Measurements from ENCODE around the gene FNDC3B.

FNDC3B gene

DNA sequence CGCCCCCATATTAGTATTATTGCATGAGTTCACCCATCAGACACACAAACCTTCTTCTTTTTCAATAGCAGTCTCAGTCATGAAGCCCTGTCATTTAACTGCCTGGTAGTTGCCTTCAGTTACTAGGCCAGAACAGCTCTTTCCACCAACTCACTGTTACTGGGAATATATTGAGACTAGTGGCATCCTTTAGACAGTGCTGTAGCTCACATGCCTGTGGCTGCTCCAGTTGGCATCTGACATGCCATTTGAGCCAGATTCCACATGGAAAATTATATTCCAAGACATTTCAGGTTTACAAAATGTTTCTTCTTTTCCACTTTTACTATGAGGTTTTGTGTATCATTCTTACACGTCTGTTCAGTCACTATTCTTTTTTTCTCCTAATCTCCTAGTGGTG, 262.8 kb downstream of the FNDC3B start:
- DNase-seq = no peak

DNA sequence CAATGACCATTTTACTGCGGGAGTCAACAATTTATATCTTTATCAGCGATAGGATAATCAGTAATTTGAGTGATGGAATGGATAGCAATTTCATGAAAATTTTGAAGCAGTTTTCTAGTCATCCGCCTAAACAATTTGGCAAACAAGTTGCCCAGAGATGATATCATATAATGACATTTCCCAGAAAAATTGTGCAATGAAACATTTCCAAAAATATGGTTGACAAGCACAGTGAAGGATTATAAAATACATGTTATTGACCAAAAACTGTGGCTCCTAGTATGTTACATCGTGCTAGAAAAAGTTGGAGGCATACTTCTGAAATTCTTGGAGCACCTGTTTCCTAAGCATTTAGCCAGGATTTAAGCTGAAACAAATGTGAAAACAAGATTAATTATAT, 263.8 kb downstream of the FNDC3B start:
- no peak for DNase-seq

DNA sequence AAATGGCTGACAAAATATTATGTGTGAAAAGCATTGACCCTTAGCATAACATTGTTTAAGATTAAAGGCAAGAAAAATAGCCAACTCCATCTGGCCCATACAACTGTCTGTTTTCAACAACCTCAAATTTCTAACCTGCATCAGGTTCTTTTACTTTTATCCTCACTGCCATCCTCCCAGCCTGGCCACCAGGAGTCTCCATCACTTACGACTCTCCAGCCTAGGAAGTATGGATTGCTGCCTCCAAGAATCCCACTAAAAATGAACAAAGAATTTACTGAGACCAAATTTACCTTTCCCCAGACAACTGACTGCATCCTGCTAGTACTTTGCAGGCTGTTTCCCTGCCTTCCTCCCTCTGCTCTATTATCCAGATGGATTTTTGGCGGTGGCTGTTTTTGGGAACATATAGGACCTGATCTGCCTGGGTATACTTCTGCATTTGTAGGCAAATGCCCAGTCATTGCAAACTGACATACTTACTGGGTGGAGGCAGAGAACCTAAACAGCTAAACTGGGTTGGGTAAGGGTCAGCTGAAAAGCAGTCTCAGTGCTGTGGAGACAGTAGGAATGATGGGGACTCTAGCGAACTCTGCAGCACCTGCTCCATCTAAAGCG, 264.7 kb downstream of the FNDC3B start:
- no peak for DNase-seq

DNA sequence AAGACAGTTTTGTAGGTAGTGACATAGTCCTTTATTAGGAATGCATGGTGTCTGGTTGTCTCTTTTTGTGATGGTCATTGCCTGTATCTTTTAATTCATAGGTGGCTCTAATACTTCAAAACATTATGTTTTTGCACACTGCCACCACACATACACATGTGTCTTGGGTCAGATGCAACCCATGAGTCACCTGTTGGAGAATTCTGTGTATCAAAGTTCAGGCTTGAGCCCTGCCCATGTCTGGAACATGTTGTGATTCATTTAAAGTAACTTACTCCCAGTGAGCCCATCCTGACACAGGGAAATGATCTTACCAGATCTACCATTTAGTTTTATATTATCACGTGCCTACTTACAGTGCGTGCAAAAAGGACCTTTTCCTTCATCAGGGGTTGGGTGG, 266.2 kb downstream of the FNDC3B start:
- DNase-seq = no peak

GRCh38 chr3:172305974-172306373, 266.6 kb downstream of the FNDC3B start:
- DNase-seq = no peak

GRCh38 chr3:172307141-172307560, 267.8 kb downstream of the FNDC3B start:
- no peak for DNase-seq

- DNase-seq = no peak
Observed at GRCh38 chr3:172309059-172309458, 269.7 kb downstream of the FNDC3B start.

GRCh38 chr3:172309741-172310427, 270.5 kb downstream of the FNDC3B start:
- no peak for DNase-seq

DNA sequence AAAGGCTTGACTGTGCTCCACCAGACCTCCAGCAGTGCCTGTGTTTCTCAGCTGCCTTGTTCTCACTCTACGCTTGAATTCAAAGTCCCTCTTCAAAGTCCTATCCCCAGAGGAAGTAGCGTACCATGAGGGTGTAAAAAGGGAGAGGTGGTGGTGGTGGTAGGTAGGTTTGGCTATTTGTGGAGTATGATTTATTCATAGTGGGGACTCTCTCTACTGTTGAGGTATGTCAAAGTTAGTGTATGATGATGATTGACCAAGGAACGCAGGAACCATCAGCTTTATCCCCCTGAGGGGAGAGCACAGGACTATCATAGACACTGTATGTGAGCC, 271.0 kb downstream of the FNDC3B start:
- DNase-seq = no peak

GRCh38 chr3:172311217-172311616, 271.8 kb downstream of the FNDC3B start:
- no peak for DNase-seq

DNA sequence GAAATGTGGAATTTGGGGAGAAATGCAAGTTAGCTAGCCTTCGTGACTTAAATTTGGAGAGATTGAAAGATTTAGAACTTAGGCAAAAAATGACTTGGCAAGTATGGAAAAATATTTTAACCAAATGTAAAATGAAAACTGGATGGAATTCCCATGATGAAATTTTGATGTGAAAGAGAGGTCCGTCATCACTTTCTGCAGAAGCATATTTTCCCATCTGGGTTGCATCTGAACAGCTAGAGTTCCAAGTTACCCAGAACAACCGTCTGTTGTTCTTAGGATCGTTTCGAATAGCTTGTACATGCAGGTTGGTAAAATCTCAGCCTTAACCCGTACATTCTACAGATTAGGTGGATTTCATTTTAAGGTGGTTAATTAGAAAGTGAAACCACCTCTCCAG, 272.6 kb downstream of the FNDC3B start:
- DNase-seq = no peak

DNA sequence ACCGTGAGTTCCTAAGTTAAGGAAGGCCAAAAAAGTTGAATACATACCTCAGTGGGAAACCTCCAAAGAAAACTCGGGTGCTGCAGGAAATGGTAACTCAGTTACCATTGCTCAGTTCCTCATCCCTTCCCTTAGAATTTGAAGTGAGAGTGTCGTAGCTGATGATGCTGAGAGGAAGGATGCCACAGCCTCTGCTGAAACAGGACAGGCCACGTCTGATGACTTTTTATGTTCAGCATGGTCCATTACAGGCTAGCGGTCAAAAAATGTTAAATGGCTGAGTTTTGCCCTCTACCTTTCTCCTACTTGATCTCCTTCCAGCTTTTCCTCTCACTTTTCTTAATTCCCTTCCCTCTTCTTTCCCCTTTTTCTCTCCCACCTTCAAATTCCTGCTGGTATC, 273.3 kb downstream of the FNDC3B start:
- DNase-seq = no peak

- no peak for DNase-seq
Observed at GRCh38 chr3:172313671-172314070, 274.3 kb downstream of the FNDC3B start.

GRCh38 chr3:172314591-172315160, 275.3 kb downstream of the FNDC3B start:
- no peak for DNase-seq

DNA sequence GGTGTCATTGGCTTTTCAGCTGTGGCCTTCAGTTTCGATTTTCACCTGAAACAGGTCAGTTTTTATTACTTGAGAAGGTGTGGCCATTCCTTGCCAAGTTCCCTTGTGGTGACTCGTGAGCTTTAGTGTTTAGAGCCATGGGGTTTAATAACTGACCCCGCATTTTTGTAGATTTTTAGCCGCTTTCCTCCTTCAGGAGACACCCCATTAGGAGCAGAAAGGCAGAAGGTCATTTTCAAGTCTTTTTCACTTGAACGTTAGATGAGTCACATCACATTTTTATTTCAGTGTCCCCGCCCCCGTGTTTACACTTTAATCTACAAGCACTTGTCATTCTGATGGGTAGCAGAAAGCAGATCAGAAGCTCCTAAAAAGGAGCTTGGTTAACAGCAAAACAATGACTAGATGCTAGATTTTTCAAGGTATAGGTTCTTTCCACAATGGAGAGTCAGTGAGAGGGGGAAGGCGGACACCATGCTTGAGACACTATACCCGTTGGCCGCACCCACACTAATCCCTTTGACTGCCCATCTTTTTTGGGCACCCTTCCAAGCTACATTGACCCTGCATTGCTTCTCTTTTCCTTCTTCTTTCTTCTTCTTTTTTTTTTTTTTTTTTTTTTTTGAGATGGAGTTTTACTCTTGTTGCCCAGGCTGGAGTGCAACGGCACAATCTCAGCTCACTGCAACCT, 276.2 kb downstream of the FNDC3B start:
- no peak for DNase-seq

GRCh38 chr3:172316758-172317157, 277.4 kb downstream of the FNDC3B start:
- DNase-seq = no peak

GRCh38 chr3:172317481-172317880, 278.1 kb downstream of the FNDC3B start:
- no peak for DNase-seq

DNA sequence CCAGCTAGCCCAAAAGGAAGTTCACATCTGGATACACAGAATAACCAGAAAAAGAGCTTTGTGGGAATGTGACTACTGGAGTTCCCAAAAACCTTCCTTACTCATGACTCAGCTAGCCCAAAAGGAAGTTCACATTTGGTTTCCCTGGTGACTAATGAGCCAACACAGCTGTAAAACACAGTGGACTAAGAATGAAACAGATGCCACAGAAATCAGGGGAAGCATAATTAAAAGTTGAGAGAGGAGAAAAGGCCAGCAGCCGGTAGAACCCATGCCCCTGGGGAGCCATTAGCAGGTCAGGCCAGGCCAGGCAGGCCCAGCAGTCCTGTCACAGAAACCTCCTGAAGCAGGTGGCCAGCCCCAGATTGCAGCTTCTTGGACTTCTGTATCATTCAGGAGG, 278.6 kb downstream of the FNDC3B start:
- DNase-seq = no peak

GRCh38 chr3:172319595-172319994, 280.2 kb downstream of the FNDC3B start:
- no peak for DNase-seq

- no peak for DNase-seq
Observed at GRCh38 chr3:172320468-172320867, 281.1 kb downstream of the FNDC3B start.

DNA sequence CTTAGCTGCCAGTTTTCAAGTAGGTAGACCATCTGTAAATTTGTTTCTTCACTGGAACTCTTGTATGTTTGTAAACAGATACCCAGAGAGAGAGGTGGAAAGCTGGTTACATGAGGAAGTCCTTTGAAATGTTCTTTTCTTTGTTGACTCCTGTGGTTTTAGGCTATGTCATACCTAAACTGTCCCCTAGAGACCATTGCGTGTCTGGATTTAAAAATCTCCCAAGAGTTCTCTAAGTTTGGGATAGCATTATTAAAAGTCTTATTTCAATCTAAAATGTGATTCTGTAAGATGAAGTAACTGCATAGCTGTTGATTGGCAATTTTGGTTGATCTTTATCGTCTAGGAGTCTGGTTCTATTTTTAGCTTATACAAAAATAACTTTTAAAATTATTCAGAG, 281.7 kb downstream of the FNDC3B start:
- DNase-seq = no peak

DNA sequence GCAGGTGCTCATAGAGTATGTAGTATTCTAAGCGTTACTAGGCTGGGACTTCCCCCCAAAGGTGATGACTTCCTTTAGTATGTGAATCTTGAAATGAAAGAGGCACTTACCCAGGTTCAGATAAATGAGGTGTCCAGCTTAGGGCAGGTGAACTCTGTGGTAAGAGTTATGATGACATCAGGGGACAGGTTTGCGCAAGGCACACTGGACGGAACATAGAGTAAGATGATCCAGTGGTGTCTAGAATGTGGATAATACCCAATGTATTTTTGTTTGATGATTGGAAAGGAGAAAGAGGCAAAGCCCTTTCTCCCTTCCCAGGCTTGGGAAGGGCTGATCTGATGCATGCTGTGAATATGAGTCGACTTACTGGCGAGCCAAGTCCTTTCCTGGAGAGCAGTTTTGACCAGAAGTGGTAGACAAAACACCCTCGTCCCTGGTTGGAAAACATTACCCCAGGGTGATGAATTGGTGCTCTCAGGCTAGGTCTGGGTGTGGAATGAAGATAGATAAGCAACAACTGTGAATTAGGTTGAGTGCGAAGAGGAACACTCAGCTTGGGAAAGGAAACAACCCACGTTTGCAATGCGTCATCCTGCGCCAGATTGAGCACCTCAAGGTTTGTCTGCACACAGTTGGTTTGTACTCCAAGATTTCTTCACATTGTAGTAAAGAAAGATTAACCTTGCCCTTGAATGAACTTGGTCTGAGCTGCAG, 284.7 kb downstream of the FNDC3B start:
- no peak for DNase-seq

- DNase-seq = no peak
Observed at GRCh38 chr3:172324611-172325203, 285.3 kb downstream of the FNDC3B start.
